ENCODE data around the gene MRPL9.

DNA sequence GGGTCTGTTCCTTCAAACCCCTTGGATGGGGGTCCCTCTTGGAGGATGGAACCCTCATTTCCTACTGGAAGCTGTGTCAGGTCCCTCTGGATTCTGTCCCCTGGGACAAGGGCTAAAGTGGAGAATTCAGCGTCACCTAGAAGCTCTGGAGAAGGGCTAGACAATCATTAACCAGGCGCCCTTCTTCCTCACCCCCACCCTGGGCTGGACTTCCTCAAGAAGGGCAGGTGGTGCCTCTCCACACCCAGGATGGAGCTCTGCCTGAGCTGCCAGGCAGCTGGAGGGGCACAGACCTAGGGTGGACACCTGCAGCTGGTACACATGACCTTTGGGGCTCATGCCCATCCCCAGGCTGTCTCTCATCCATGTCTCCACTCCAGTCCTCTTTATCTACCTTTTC lies 50.3 kb downstream of the MRPL9 start:
- TF ChIP-seq POLR2A (IDR thresholded peaks at IDR 0.05) (no peak), POLR2AphosphoS5 (IDR thresholded peaks at IDR 0.05; ENCODE audit: insufficient read depth in 1 of 2, low read depth in 1 of 2) (no peak)
- TF ChIP-seq, protein P1, sequence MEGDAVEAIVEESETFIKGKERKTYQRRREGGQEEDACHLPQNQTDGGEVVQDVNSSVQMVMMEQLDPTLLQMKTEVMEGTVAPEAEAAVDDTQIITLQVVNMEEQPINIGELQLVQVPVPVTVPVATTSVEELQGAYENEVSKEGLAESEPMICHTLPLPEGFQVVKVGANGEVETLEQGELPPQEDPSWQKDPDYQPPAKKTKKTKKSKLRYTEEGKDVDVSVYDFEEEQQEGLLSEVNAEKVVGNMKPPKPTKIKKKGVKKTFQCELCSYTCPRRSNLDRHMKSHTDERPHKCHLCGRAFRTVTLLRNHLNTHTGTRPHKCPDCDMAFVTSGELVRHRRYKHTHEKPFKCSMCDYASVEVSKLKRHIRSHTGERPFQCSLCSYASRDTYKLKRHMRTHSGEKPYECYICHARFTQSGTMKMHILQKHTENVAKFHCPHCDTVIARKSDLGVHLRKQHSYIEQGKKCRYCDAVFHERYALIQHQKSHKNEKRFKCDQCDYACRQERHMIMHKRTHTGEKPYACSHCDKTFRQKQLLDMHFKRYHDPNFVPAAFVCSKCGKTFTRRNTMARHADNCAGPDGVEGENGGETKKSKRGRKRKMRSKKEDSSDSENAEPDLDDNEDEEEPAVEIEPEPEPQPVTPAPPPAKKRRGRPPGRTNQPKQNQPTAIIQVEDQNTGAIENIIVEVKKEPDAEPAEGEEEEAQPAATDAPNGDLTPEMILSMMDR (IDR thresholded peaks at IDR 0.05) = no peak

All from vagina (tissue), 2 donors.